PC-9 (cell line): Measurements from ENCODE around the gene CEP57L1.

Source experiments
- EZH2 ChIP-seq: fragments of 200-600 bp; sonication (generic); IDR thresholded peaks from 2 replicates; pipeline ENCODE4 v1.8.0; 2017; ENCODE audit warnings: antibody characterized with exemption, low read depth
- TF ChIP-seq, protein P1 (sequence below): fragments of 200-600 bp; sonication (generic); conservative IDR thresholded peaks from 2 replicates; pipeline ENCODE4 v1.6.1; 2017; ENCODE audit warnings: mixed run types, antibody characterized with exemption, mild to moderate bottlenecking, moderate library complexity

DNA sequence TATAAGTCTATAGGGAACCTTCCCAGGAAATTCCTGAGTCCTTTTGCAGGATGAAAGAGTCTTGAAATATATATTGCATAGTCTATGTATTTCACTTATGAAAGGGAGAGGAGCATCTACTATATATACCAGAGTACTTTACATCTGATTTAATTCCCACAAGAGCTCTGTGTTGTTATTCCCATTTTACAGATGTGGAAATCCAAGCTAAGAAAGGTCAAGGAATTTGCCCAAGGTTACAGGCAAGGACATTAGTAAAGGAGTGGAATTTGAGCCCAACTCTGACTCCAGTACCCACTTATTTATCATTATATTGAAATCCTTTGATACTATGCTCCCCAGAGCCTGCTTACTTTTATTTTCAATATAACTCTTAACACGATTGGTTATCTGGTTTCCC lies 3.2 kb upstream of the CEP57L1 start:
- TF ChIP-seq, protein P1, sequence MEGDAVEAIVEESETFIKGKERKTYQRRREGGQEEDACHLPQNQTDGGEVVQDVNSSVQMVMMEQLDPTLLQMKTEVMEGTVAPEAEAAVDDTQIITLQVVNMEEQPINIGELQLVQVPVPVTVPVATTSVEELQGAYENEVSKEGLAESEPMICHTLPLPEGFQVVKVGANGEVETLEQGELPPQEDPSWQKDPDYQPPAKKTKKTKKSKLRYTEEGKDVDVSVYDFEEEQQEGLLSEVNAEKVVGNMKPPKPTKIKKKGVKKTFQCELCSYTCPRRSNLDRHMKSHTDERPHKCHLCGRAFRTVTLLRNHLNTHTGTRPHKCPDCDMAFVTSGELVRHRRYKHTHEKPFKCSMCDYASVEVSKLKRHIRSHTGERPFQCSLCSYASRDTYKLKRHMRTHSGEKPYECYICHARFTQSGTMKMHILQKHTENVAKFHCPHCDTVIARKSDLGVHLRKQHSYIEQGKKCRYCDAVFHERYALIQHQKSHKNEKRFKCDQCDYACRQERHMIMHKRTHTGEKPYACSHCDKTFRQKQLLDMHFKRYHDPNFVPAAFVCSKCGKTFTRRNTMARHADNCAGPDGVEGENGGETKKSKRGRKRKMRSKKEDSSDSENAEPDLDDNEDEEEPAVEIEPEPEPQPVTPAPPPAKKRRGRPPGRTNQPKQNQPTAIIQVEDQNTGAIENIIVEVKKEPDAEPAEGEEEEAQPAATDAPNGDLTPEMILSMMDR: no peak
- no peak for TF ChIP-seq EZH2
